Smooth muscle cell (in vitro differentiated cells): ENCODE results near the gene ACTL8. TPM values are rescaled to one million over a fixed set of nuclear protein-coding genes. Genes with fewer than 3 reads are reported as not detected.

Experiments
- DNase-seq: peaks from one replicate; lab custom pipeline; 2025; ENCODE audit not compliant: unreplicated experiment; lab: John Stamatoyannopoulos, UW
- H2AFZ ChIP-seq: fragments of 200-600 bp; sonication (generic); 2 replicates; pipeline ENCODE4 v1.6.0; 2016; ENCODE audit warnings: antibody characterized with exemption, low read depth, mild to moderate bottlenecking
- H3F3A ChIP-seq: fragments of 200-600 bp; sonication (generic); 2 replicates; pipeline ENCODE4 v1.6.0; 2017; ENCODE audit warnings: antibody characterized with exemption, low read depth
- H3K27ac ChIP-seq: fragments of 200-600 bp; sonication (generic); 2 replicates; pipeline ENCODE4 v1.5.1; 2016; ENCODE audit warnings: low read depth, mild to moderate bottlenecking
- H3K27me3 ChIP-seq: fragments of 200-600 bp; sonication (generic); 2 replicates; pipeline ENCODE4 v1.6.1; 2016; ENCODE audit warnings: low read depth, mild to moderate bottlenecking
- H3K36me3 ChIP-seq: fragments of 200-600 bp; sonication (generic); 2 replicates; pipeline ENCODE4 v1.5.1; 2016; ENCODE audit warnings: low read depth
- H3K4me1 ChIP-seq: fragments of 200-600 bp; sonication (generic); 2 replicates; pipeline ENCODE4 v1.5.1; 2016; ENCODE audit warnings: low read depth
- H3K4me2 ChIP-seq: fragments of 200-600 bp; sonication (generic); 2 replicates; pipeline ENCODE4 v1.6.0; 2016; ENCODE audit warnings: mild to moderate bottlenecking
- H3K4me3 ChIP-seq: fragments of 200-600 bp; sonication (generic); 2 replicates; pipeline ENCODE4 v1.5.1; 2016; ENCODE audit warnings: mild to moderate bottlenecking
- H3K79me2 ChIP-seq: fragments of 200-600 bp; sonication (generic); 2 replicates; pipeline ENCODE4 v1.6.0; 2016; ENCODE audit warnings: low read depth, mild to moderate bottlenecking
- H3K9ac ChIP-seq: fragments of 200-600 bp; sonication (generic); 2 replicates; pipeline ENCODE4 v1.6.0; 2016; ENCODE audit warnings: low read depth
- H3K9me3 ChIP-seq: fragments of 200-600 bp; sonication (generic); replicated peaks from 2 replicates; pipeline ENCODE4 v1.5.1; 2016; ENCODE audit warnings: low read depth
- H4K20me1 ChIP-seq: fragments of 200-600 bp; sonication (generic); 2 replicates; pipeline ENCODE4 v1.6.0; 2016; ENCODE audit warnings: low read depth
- WGBS: methylation state at CpG from one replicate; pipeline ENCODE4 v1.1.7; 2016; ENCODE audit warnings: low lambda C conversion rate; 5-methylcytosine and 5-hydroxymethylcytosine counted together
- polyA plus RNA-seq: library from polyadenylated mRNA; unstranded; fragments of >200 nt; fragmentation: Nextera tagmentation; extraction: Ambion mirVana; gene quantifications from 2 replicates; pipeline ENCODE4 v1.2.1, GENCODE V29; 2016
- total RNA-seq: library from RNA; depleted of rRNA; stranded (reverse); fragments of >200 nt; gene quantifications from 2 replicates; pipeline ENCODE4 v1.2.3, GENCODE V29; 2014
- TF ChIP-seq, protein P1 (sequence below): fragments of 200-600 bp; sonication (generic); IDR thresholded peaks from 2 replicates; pipeline ENCODE4 v1.5.1; 2017; ENCODE audit warnings: borderline replicate concordance, mild to moderate bottlenecking, antibody characterized with exemption; ENCODE audit not compliant: insufficient read depth, poor library complexity, severe bottlenecking

ACTL8 gene
- total and polyA plus RNA-seq, 2 experiments from 2014 or later = 0.13 TPM; not detected in 1

DNA sequence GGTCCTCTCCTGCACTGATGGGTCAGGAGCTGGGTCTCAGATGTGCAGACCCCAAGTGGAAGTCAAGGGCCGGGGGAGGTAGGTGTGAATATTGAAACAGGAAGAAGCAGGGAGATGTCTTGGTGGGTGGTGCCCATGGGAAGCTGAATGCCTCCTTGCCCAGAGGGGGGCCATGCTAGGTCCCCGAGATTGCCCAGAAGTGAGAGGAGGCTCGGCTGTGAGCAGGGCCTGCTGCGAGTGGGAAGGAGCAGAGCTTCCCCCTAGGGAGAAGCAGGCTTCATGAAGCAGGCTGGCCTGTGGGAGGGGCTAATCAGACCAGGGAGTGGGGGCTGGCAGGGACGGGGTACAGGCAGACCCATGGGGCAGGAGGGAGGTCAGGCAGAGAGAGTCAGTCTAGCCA, 87.6 kb downstream of the ACTL8 start:
- H3K27me3 ChIP-seq = peaks cover 29% of the 10 kb centered on the region
- H3K79me2 ChIP-seq = no peaks in the 10 kb centered on the region

DNA sequence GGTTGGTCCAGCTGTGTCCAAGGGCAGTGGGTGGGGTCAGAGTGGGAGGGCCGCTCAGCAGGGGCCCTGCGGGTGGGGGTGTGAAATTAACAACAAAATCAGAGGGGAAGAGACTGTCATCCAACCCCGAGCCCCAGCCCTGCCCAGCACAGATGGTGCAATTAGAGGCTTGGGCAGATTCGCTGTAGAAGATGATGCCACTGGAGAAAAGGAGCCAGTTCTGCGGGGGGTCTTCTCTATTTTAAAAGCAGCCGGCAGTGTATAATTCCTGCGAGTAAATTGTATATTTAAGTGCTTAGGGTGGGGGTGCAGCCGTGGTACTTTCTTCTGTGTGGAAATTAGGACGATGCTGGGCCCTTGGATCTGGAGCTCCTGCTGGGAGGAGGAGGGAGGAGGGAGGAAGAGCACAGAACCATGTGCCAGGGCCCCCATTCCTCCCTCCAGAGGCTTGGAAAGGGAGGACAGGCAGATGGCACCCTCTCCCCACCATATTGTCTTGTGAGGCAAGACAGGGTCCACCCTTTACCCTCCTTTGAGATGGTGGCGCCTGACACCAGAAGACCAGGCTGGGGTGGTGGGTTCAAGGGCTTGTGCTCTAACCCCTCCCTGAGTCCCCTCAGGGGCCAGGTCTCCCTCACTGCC, 89.2 kb downstream of the ACTL8 start:
- Histone ChIP-seq H3K4me3 (no peak overlapping the region), H4K20me1 (no peaks in the 10 kb centered on the region), H3K36me3 (no peaks in the 10 kb centered on the region), H3K27me3 (peaks cover 18% of the 10 kb centered on the region), H3F3A (no peaks in the 10 kb centered on the region), H3K79me2 (no peaks in the 10 kb centered on the region), H3K9me3 (no peaks in the 10 kb centered on the region), H3K4me1 (no peaks in the 10 kb centered on the region), H3K27ac (no peak overlapping the region), H3K4me2 (no peak overlapping the region), H3K9ac (no peak overlapping the region), H2AFZ (no peak overlapping the region)
- TF ChIP-seq, protein P1, sequence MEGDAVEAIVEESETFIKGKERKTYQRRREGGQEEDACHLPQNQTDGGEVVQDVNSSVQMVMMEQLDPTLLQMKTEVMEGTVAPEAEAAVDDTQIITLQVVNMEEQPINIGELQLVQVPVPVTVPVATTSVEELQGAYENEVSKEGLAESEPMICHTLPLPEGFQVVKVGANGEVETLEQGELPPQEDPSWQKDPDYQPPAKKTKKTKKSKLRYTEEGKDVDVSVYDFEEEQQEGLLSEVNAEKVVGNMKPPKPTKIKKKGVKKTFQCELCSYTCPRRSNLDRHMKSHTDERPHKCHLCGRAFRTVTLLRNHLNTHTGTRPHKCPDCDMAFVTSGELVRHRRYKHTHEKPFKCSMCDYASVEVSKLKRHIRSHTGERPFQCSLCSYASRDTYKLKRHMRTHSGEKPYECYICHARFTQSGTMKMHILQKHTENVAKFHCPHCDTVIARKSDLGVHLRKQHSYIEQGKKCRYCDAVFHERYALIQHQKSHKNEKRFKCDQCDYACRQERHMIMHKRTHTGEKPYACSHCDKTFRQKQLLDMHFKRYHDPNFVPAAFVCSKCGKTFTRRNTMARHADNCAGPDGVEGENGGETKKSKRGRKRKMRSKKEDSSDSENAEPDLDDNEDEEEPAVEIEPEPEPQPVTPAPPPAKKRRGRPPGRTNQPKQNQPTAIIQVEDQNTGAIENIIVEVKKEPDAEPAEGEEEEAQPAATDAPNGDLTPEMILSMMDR = no peak
- no peak for DNase-seq
- WGBS = 88% methylated on average over 9 of the region's 10 CpGs

More for the DNA sequence above, 87.6 kb downstream of the ACTL8 start:
- Histone ChIP-seq H3K9ac (no peak overlapping the region), H3K4me3 (no peak overlapping the region), H2AFZ (no peak overlapping the region), H3K4me2 (no peak overlapping the region), H3K27ac (no peak overlapping the region), H3K4me1 (no peaks in the 10 kb centered on the region), H3K9me3 (no peaks in the 10 kb centered on the region), H4K20me1 (no peaks in the 10 kb centered on the region), H3F3A (no peaks in the 10 kb centered on the region), H3K36me3 (no peaks in the 10 kb centered on the region)
- no peak for DNase-seq
- TF ChIP-seq, protein P1 = no peak
- 87% methylated on average over 2 of the region's 5 CpGs for WGBS

DNA sequence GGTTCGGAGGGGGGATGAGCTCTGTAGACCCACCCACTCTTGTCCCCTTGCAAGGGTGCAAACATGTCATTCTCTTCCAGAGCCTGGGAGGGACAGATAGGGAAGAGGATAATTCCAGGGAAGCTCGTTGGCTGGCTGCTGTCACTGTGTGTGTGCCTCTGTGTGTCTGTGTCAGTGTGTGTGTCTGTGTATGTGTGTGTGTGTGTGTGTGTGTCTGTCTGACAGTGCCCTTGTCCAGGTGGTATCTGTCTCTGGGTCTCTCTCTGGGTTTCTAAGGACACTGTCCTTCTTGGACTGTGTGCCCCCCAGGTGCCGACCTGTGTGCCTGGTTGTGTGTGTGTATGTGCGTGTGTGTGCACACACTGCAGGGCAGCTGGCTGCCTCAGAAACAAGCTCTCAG, 90.5 kb downstream of the ACTL8 start:
- TF ChIP-seq, protein P1 = no peak
- Histone ChIP-seq H3K9ac (no peak overlapping the region), H3K27ac (no peak overlapping the region), H3K36me3 (no peaks in the 10 kb centered on the region), H4K20me1 (no peaks in the 10 kb centered on the region), H3K4me3 (no peak overlapping the region), H3F3A (no peaks in the 10 kb centered on the region), H3K9me3 (no peaks in the 10 kb centered on the region), H3K79me2 (no peaks in the 10 kb centered on the region), H2AFZ (no peak overlapping the region), H3K27me3 (peaks cover 18% of the 10 kb centered on the region), H3K4me2 (no peak overlapping the region), H3K4me1 (no peaks in the 10 kb centered on the region)
- 77% methylated on average over 4 of the region's 4 CpGs for WGBS
- no peak for DNase-seq

DNA sequence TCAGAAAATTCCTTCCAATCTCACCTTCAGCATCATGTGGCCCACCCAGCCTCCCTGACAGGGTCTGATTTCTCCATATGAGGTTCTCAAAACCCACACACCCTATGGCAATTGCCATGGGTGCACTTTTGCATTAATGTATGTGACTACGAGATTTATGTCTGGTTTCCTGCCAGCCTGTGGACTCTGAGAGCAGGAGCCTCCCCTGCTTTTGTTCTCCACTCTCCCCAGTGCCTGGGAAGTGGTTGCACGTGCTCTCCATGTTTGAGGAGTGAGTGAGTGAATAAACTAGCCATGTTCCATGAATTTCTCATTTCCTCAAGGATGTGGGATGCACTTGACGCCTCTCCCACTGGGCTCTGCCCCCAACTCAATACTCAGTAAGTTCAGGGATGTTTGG, 91.2 kb downstream of the ACTL8 start:
- Histone ChIP-seq H4K20me1 (no peaks in the 10 kb centered on the region), H3F3A (no peaks in the 10 kb centered on the region), H2AFZ (no peak overlapping the region), H3K9ac (no peak overlapping the region), H3K79me2 (no peaks in the 10 kb centered on the region), H3K9me3 (no peaks in the 10 kb centered on the region), H3K4me1 (no peaks in the 10 kb centered on the region), H3K4me3 (no peak overlapping the region), H3K27ac (no peak overlapping the region), H3K36me3 (no peaks in the 10 kb centered on the region), H3K4me2 (no peak overlapping the region), H3K27me3 (peaks cover 18% of the 10 kb centered on the region)
- DNase-seq = no peak
- 80% methylated on average over 3 of the region's 3 CpGs for WGBS
- TF ChIP-seq, protein P1 = no peak
